Measurements from ENCODE around the gene PPM1D.

DNA sequence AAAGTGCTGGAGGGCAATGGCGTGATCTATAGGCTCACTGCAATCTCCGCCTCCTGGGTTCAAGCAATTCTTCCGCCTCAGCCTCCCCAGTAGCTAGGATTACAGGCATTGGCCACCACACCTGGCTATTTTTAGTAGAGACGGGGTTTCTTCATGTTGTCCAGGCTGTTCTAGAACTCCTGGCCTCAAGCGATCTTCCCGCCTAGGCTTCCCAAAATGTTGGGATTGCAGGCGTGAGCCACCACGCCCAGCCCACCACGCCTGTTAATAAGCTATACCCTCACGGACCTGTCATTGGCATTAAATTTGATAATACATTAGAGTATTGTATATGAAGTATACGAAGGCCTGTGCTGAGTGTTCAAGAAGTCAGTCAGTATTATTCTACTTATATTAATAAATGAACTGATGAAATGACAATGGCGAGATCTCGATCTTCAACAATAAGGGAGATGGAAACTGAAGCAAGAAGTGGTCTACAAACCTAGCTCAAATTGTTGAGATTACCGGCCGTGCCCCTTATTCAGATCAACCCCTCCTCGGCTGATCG lies 76.8 kb downstream of the PPM1D start:
- no peak for TF ChIP-seq GATA2 (IDR thresholded peaks at IDR 0.05; ENCODE audit: low read depth, low read length)
- TF ChIP-seq GATA3 (IDR thresholded peaks at IDR 0.05; ENCODE audit: low read depth, low read length) = no peak
